Neural progenitor cell (in vitro differentiated cells): ENCODE measurements around the gene DRICH1. TPM values are rescaled to one million over a fixed set of nuclear protein-coding genes. Genes with fewer than 3 reads are reported as not detected.

ENCODE experiments used
- DNase-seq: peaks from one replicate; pipeline ENCODE4 v3.0.0-alpha.2; 2016; ENCODE audit warnings: low spot score
- H2AFZ ChIP-seq: fragments of 200-600 bp; sonication (generic); replicated peaks from 2 replicates; pipeline ENCODE4 v1.6.1; 2016; ENCODE audit warnings: antibody characterized with exemption
- H3F3A ChIP-seq: fragments of 200-600 bp; sonication (generic); 2 replicates; pipeline ENCODE4 v1.6.1; 2016; ENCODE audit warnings: antibody characterized with exemption, low read depth
- H3K27ac ChIP-seq: fragments of 200-600 bp; sonication (generic); 2 replicates; pipeline ENCODE4 v1.5.1; 2016; ENCODE audit warnings: mild to moderate bottlenecking
- H3K27me3 ChIP-seq: fragments of 200-600 bp; sonication (generic); 2 replicates; pipeline ENCODE4 v1.6.1; 2016; ENCODE audit warnings: mild to moderate bottlenecking, moderate library complexity
- H3K36me3 ChIP-seq: fragments of 200-600 bp; sonication (generic); 2 replicates; pipeline ENCODE4 v1.5.1; 2016
- H3K4me1 ChIP-seq: fragments of 200-600 bp; sonication (generic); 2 replicates; pipeline ENCODE4 v1.6.1; 2016; ENCODE audit warnings: mixed run types
- H3K4me2 ChIP-seq: fragments of 200-600 bp; sonication (generic); 2 replicates; pipeline ENCODE4 v1.6.1; 2016
- H3K4me3 ChIP-seq: fragments of 200-600 bp; sonication (generic); 2 replicates; pipeline ENCODE4 v1.5.1; 2016
- H3K79me2 ChIP-seq: fragments of 200-600 bp; sonication (generic); 2 replicates; pipeline ENCODE4 v1.6.1; 2016; ENCODE audit warnings: low read depth
- H3K9ac ChIP-seq: fragments of 200-600 bp; sonication (generic); 2 replicates; pipeline ENCODE4 v1.6.1; 2016
- H3K9me3 ChIP-seq: fragments of 200-600 bp; sonication (generic); 2 replicates; pipeline ENCODE4 v1.5.1; 2016; ENCODE audit warnings: low read depth
- H4K20me1 ChIP-seq: fragments of 200-600 bp; sonication (generic); 2 replicates; pipeline ENCODE4 v1.6.1; 2016; ENCODE audit warnings: low read depth
- H3K27ac Mint-ChIP-seq: 3 replicates; pipeline ENCODE4 v1.8.0; 2021; ENCODE audit warnings: mixed read lengths
- H3K27me3 Mint-ChIP-seq: 2 replicates; pipeline ENCODE4 v1.8.0; 2022; ENCODE audit warnings: low read depth, mild to moderate bottlenecking, inconsistent platforms, moderate library complexity, mixed read lengths; ENCODE audit not compliant: insufficient read depth
- H3K36me3 Mint-ChIP-seq: 3 replicates; pipeline ENCODE4 v1.8.0; 2021; ENCODE audit warnings: mixed read lengths
- H3K4me1 Mint-ChIP-seq: 3 replicates; pipeline ENCODE4 v1.8.0; 2021; ENCODE audit warnings: mixed read lengths
- H3K4me3 Mint-ChIP-seq: 3 replicates; pipeline ENCODE4 v1.8.0; 2021; ENCODE audit warnings: mild to moderate bottlenecking, moderate library complexity, mixed read lengths
- H3K9me3 Mint-ChIP-seq: 3 replicates; pipeline ENCODE4 v1.8.0; 2020; ENCODE audit warnings: mixed read lengths
- CTCF ChIP-seq: fragments of 200-600 bp; sonication (generic); IDR thresholded peaks from 2 replicates; pipeline ENCODE4 v1.5.1; 2017; ENCODE audit warnings: antibody characterized with exemption, mild to moderate bottlenecking
- EZH2 ChIP-seq: fragments of 200-600 bp; sonication (generic); IDR thresholded peaks from 2 replicates; pipeline ENCODE4 v1.6.1; 2017; ENCODE audit warnings: antibody characterized with exemption, mild to moderate bottlenecking, moderate library complexity
- EZH2phosphoT487 ChIP-seq: fragments of 200-600 bp; sonication (generic); IDR thresholded peaks from 2 replicates; pipeline ENCODE4 v1.6.1; 2017; ENCODE audit warnings: antibody characterized with exemption
- total RNA-seq: library from RNA; depleted of rRNA; stranded (reverse); fragments of >200 nt; gene quantifications from 2 replicates; pipeline ENCODE4 v1.2.3, GENCODE V29; 2015; ENCODE audit warnings: low replicate concordance

Gene DRICH1
- total RNA-seq, 1 donor from 2014 or later = not detected

- H3K27me3 ChIP-seq = peaks cover 16% of the 10 kb centered on the region
- no peak overlapping the region for H3K4me2 ChIP-seq
- no peak overlapping the region for H3K27ac ChIP-seq
- Mint-ChIP-seq H3K27ac (no peak overlapping the region), H3K27me3 (peaks cover 6% of the 10 kb centered on the region), H3K4me3 (no peak overlapping the region), H3K9me3 (no peaks in the 10 kb centered on the region), H3K4me1 (peaks cover 10% of the 10 kb centered on the region), H3K36me3 (no peaks in the 10 kb centered on the region)
- no peak overlapping the region for H2AFZ ChIP-seq
- H3K4me3 ChIP-seq = no peak overlapping the region
- H3K79me2 ChIP-seq = no peaks in the 10 kb centered on the region
- H3K9ac ChIP-seq = no peak overlapping the region
- H3F3A ChIP-seq = no peaks in the 10 kb centered on the region
- H3K4me1 ChIP-seq = no peaks in the 10 kb centered on the region
- peaks cover 18% of the 10 kb centered on the region for H4K20me1 ChIP-seq
- TF ChIP-seq EZH2phosphoT487 = no peak
- H3K9me3 ChIP-seq = no peaks in the 10 kb centered on the region
- peak; percentile 88 for DNase-seq
- H3K36me3 ChIP-seq = no peaks in the 10 kb centered on the region
These were observed 23.5 kb downstream of the DRICH1 start for GRCh38 chr22:23608583-23608982.

- peaks cover 10% of the 10 kb centered on the region for H3K4me1 Mint-ChIP-seq
- peaks cover 6% of the 10 kb centered on the region for H3K27me3 Mint-ChIP-seq
- Histone ChIP-seq H3K27me3 (peaks cover 14% of the 10 kb centered on the region), H3K4me3 (no peak overlapping the region), H3K79me2 (no peaks in the 10 kb centered on the region), H3K9ac (no peak overlapping the region), H3F3A (no peaks in the 10 kb centered on the region), H4K20me1 (peaks cover 18% of the 10 kb centered on the region), H3K4me2 (no peak overlapping the region), H3K9me3 (no peaks in the 10 kb centered on the region), H2AFZ (no peak overlapping the region), H3K27ac (no peak overlapping the region), H3K36me3 (no peaks in the 10 kb centered on the region), H3K4me1 (no peaks in the 10 kb centered on the region)
- no peak overlapping the region for H3K4me3 Mint-ChIP-seq
- TF ChIP-seq CTCF = no peak
- no peak for TF ChIP-seq EZH2
- TF ChIP-seq EZH2phosphoT487 = no peak
- no peak for DNase-seq
- H3K9me3 Mint-ChIP-seq = no peaks in the 10 kb centered on the region
- no peaks in the 10 kb centered on the region for H3K36me3 Mint-ChIP-seq
- H3K27ac Mint-ChIP-seq = no peak overlapping the region
These were observed 25.7 kb downstream of the DRICH1 start for GRCh38 chr22:23606204-23607131.

DNA sequence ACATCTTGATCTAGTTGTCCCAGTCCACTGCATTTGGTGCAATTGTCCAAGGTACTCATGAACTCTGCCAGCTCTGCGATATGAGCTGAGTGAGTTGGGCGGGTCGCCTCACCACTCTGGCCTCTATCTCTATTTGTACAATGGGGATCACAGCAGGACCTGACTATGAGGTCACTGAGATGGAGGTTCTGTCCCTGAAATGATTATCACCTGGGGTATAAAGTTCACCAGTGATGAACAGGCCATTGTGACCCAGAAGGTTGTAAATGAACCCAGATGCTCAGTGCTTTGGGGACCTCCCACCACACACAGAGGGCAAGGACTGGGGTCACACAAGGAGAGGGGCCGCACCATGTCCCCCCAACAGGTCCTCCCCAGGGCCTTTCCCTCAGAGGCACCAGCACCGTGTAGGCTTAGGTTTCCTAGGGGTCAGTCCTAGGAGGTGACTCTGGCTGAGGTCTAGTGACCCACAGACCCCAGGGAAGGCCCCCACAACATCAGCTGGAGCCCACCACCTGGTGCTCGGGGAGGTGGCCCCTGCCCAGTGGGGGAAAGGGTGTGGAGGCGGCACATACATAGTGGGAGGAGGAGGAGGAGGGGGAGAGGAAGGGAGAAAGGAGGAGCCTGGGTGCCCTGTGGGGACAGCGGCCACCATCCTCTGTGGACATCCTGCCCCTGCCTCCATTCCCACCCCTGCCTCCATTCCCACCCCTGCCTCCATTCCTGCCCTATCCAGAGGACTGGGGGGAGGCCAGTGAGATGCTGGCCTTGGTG is 27.0 kb downstream of the DRICH1 start:
- Histone ChIP-seq H4K20me1 (peaks cover 18% of the 10 kb centered on the region), H3F3A (no peaks in the 10 kb centered on the region), H3K27me3 (peaks cover 12% of the 10 kb centered on the region), H3K4me2 (no peak overlapping the region), H3K79me2 (no peaks in the 10 kb centered on the region), H3K9ac (no peak overlapping the region), H3K4me1 (no peaks in the 10 kb centered on the region), H3K36me3 (no peaks in the 10 kb centered on the region), H3K4me3 (no peak overlapping the region), H2AFZ (no peak overlapping the region), H3K9me3 (no peaks in the 10 kb centered on the region), H3K27ac (no peak overlapping the region)
- H3K4me1 Mint-ChIP-seq = peaks cover 10% of the 10 kb centered on the region
- H3K36me3 Mint-ChIP-seq = no peaks in the 10 kb centered on the region
- no peak overlapping the region for H3K27ac Mint-ChIP-seq
- no peak overlapping the region for H3K4me3 Mint-ChIP-seq
- TF ChIP-seq EZH2phosphoT487 = no peak
- TF ChIP-seq EZH2 = no peak
- TF ChIP-seq CTCF = no peak
- no peaks in the 10 kb centered on the region for H3K9me3 Mint-ChIP-seq
- no peak for DNase-seq
- H3K27me3 Mint-ChIP-seq = peaks cover 6% of the 10 kb centered on the region
